HEK293 (cell line): ENCODE data around the gene RDH5.

Experiments used
- CTCF ChIP-seq: fragments of 450-650 bp; formaldehyde crosslinking; IDR thresholded peaks from 2 replicates; pipeline ENCODE4 v1.5.1; 2016; ENCODE audit warnings: missing biosample characterization, missing genetic modification characterization
- FEZF1 ChIP-seq: fragments of 450-650 bp; formaldehyde crosslinking; IDR thresholded peaks from 2 replicates; pipeline ENCODE4 v1.5.1; 2016; ENCODE audit warnings: missing biosample characterization, missing genetic modification characterization
- IKZF3 ChIP-seq: fragments of 450-650 bp; IDR thresholded peaks from 2 replicates; pipeline ENCODE4 v1.5.0; 2018; ENCODE audit warnings: missing biosample characterization, mild to moderate bottlenecking, missing genetic modification characterization, moderate library complexity
- KLF8 ChIP-seq: fragments of 450-650 bp; formaldehyde crosslinking; IDR thresholded peaks from 2 replicates; pipeline ENCODE4 v1.5.1; 2016; ENCODE audit warnings: missing biosample characterization, missing genetic modification characterization
- KLF9 ChIP-seq: fragments of 450-650 bp; formaldehyde crosslinking; IDR thresholded peaks from 2 replicates; pipeline ENCODE4 v1.5.1; 2016; ENCODE audit warnings: missing biosample characterization, missing genetic modification characterization, low read depth
- OSR2 ChIP-seq: fragments of 450-650 bp; formaldehyde crosslinking; IDR thresholded peaks from 2 replicates; pipeline ENCODE4 v1.5.1; 2016; ENCODE audit warnings: missing biosample characterization, missing genetic modification characterization
- REST ChIP-seq: fragments of 450-650 bp; formaldehyde crosslinking; IDR thresholded peaks from 2 replicates; pipeline ENCODE4 v1.5.1; 2016; ENCODE audit warnings: missing biosample characterization, missing genetic modification characterization
- TSHZ1 ChIP-seq: fragments of 450-650 bp; formaldehyde crosslinking; IDR thresholded peaks from 2 replicates; pipeline ENCODE4 v1.5.1; 2016; ENCODE audit warnings: missing biosample characterization, missing genetic modification characterization, borderline replicate concordance
- YY2 ChIP-seq: fragments of 450-650 bp; formaldehyde crosslinking; IDR thresholded peaks from 2 replicates; pipeline ENCODE4 v1.5.1; 2016; ENCODE audit warnings: missing biosample characterization, missing genetic modification characterization
- ZBTB11 ChIP-seq: fragments of 450-650 bp; formaldehyde crosslinking; conservative IDR thresholded peaks from 2 replicates; pipeline ENCODE4 v1.5.1; 2016; ENCODE audit warnings: low read depth, missing biosample characterization, missing genetic modification characterization
- ZBTB49 ChIP-seq: fragments of 450-650 bp; formaldehyde crosslinking; IDR thresholded peaks from 2 replicates; pipeline ENCODE4 v1.5.1; 2016; ENCODE audit warnings: missing biosample characterization, missing genetic modification characterization, low read depth
- ZNF211 ChIP-seq: fragments of 450-650 bp; formaldehyde crosslinking; IDR thresholded peaks from 2 replicates; pipeline ENCODE4 v1.5.1; 2016; ENCODE audit warnings: low read depth, missing biosample characterization, missing genetic modification characterization
- ZNF221 ChIP-seq: fragments of 450-650 bp; formaldehyde crosslinking; IDR thresholded peaks from 2 replicates; pipeline ENCODE4 v1.5.1; 2017; ENCODE audit warnings: missing biosample characterization, missing genetic modification characterization, borderline replicate concordance
- ZNF239 ChIP-seq: fragments of 450-650 bp; formaldehyde crosslinking; IDR thresholded peaks from 2 replicates; pipeline ENCODE4 v1.5.1; 2016; ENCODE audit warnings: missing biosample characterization, missing genetic modification characterization
- ZNF354C ChIP-seq: fragments of 450-650 bp; formaldehyde crosslinking; IDR thresholded peaks from 2 replicates; pipeline ENCODE4 v1.5.1; 2016; ENCODE audit warnings: missing biosample characterization, missing genetic modification characterization, low read depth, borderline replicate concordance
- ZNF366 ChIP-seq: fragments of 450-650 bp; formaldehyde crosslinking; conservative IDR thresholded peaks from 2 replicates; pipeline ENCODE4 v1.5.1; 2016; ENCODE audit warnings: missing biosample characterization, missing genetic modification characterization
- ZNF585B ChIP-seq: fragments of 450-650 bp; formaldehyde crosslinking; IDR thresholded peaks from 2 replicates; pipeline ENCODE4 v1.5.1; 2016; ENCODE audit warnings: missing biosample characterization, missing genetic modification characterization
- ZNF623 ChIP-seq: fragments of 450-650 bp; formaldehyde crosslinking; IDR thresholded peaks from 2 replicates; pipeline ENCODE4 v1.5.1; 2016; ENCODE audit warnings: missing biosample characterization, missing genetic modification characterization
- ZNF658 ChIP-seq: fragments of 450-650 bp; formaldehyde crosslinking; IDR thresholded peaks from 2 replicates; pipeline ENCODE4; 2016; ENCODE audit warnings: missing biosample characterization, missing genetic modification characterization
- ZSCAN16 ChIP-seq: fragments of 450-650 bp; formaldehyde crosslinking; IDR thresholded peaks from 2 replicates; pipeline ENCODE4 v1.5.1; 2016; ENCODE audit warnings: missing biosample characterization, missing genetic modification characterization
- ZSCAN18 ChIP-seq: fragments of 450-650 bp; formaldehyde crosslinking; IDR thresholded peaks from 2 replicates; pipeline ENCODE4 v1.5.1; 2016; ENCODE audit warnings: missing biosample characterization, missing genetic modification characterization
- ZSCAN4 ChIP-seq: fragments of 450-650 bp; formaldehyde crosslinking; IDR thresholded peaks from 2 replicates; pipeline ENCODE4 v1.5.1; 2017; ENCODE audit warnings: missing biosample characterization, missing genetic modification characterization

The RDH5 gene

GRCh38 chr12:55707219-55707671, 12.9 kb upstream of the RDH5 start (continued):
- TF ChIP-seq TSHZ1 (tag by site-specific recombination) = no peak
- TF ChIP-seq ZNF354C = no peak
- no peak for TF ChIP-seq ZNF221
- TF ChIP-seq ZSCAN16 = no peak
- TF ChIP-seq OSR2 (tag by site-specific recombination) = no peak
- TF ChIP-seq ZNF211 (tag by site-specific recombination) = no peak
- TF ChIP-seq FEZF1 (tag by site-specific recombination) = no peak
- no peak for TF ChIP-seq ZNF658 (tag by site-specific recombination)
- TF ChIP-seq ZNF239 (tag by site-specific recombination) = no peak
- no peak for TF ChIP-seq YY2
- no peak for TF ChIP-seq ZSCAN4
- no peak for TF ChIP-seq KLF9
- no peak for TF ChIP-seq ZBTB11 (tag by site-specific recombination)
- no peak for TF ChIP-seq ZSCAN18 (tag by site-specific recombination)
- no peak for TF ChIP-seq CTCF (tag by site-specific recombination)
- TF ChIP-seq KLF8 (tag by site-specific recombination) = no peak
- no peak for TF ChIP-seq ZNF623 (tag by site-specific recombination)
- TF ChIP-seq ZNF366 (tag by site-specific recombination) = no peak
- no peak for TF ChIP-seq ZBTB49 (tag by site-specific recombination)
- TF ChIP-seq IKZF3 = no peak
- no peak for TF ChIP-seq ZNF585B (tag by site-specific recombination)
- peak; percentile 13; the same call in 1 of the 2 replicates for TF ChIP-seq REST (tag by site-specific recombination)
